Measurements from ENCODE around the gene CFAP57. TPM values are rescaled to one million over a fixed set of nuclear protein-coding genes. Genes with fewer than 3 reads are reported as not detected.

CFAP57 gene
- total and polyA plus RNA-seq, 2 of the 4 experiments (the other 2 are of a cell fraction) = 0.29 to 0.36 TPM

DNA sequence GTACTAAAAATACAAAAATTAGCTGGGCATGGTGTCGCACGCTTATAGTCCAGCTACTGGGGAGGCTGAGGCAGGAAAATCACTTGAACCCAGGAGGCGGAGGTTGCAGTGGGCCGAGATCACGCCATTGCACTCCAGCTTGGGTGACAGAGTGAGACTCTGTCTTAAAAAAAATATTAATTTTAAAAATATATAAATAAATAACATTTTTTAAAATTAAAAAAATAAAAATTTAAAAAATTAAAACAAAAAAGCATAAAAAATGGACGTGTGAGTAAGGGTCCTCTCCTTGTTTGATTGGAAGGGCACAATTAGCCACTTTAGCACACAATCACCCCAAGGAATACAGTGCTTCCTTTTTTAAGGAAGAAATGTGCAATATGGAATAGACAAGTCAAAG, 18.7 kb upstream of the CFAP57 start:
- Histone ChIP-seq H3K79me1 (ENCODE audit: low read depth in 1 of 2, low read length in 2 of 2) (no peaks in the 10 kb centered on the region), H3K18ac (ENCODE audit: low read depth, low read length) (no peak overlapping the region), H3K4me1 (ENCODE audit: control insufficient read depth, insufficient read depth, low read length) (no peaks in the 10 kb centered on the region), H4K91ac (ENCODE audit: insufficient read depth, low read depth, low read length) (no peak overlapping the region), H2BK20ac (ENCODE audit: low read depth, low read length) (no peak overlapping the region), H4K5ac (ENCODE audit: low read depth, low read length) (no peak overlapping the region), H3K14ac (replicated peaks; ENCODE audit: low read depth, low read length) (no peak overlapping the region), H3K56ac (ENCODE audit: extremely low read depth, insufficient read depth, low read length) (no peak overlapping the region), H2AFZ (replicated peaks; ENCODE audit: low read length, poor library complexity) (no peak overlapping the region), H4K20me1 (ENCODE audit: insufficient read depth, low read length) (no peaks in the 10 kb centered on the region), H3K4me2 (ENCODE audit: low read depth, low read length) (no peak overlapping the region), H3K27me3 (ENCODE audit: control insufficient read depth, insufficient read depth, low read length) (peaks cover 17% of the 10 kb centered on the region), H3K4me3 (ENCODE audit: insufficient read depth, low read depth, low read length) (no peak overlapping the region), H3K23ac (ENCODE audit: low read depth, low read length) (no peak overlapping the region), H3K4ac (ENCODE audit: low read depth, low read length) (no peak overlapping the region), H2BK5ac (ENCODE audit: low read depth, low read length, poor library complexity, severe bottlenecking) (no peak overlapping the region), H3K27ac (ENCODE audit: insufficient read depth, low read length) (no peak overlapping the region), H2BK15ac (ENCODE audit: low read depth, low read length) (no peak overlapping the region), H4K8ac (ENCODE audit: low read depth in 2 of 2, low read length in 2 of 2) (no peak overlapping the region), H3K9me1 (ENCODE audit: insufficient read depth, low read length) (no peaks in the 10 kb centered on the region; the same call in 1 of the 2 replicates), H3K9ac (ENCODE audit: low read depth, low read length) (no peak overlapping the region), H3K36me3 (ENCODE audit: control insufficient read depth, insufficient read depth, low read length) (no peaks in the 10 kb centered on the region), H2AK9ac (replicated peaks; ENCODE audit: low read depth, low read length, poor library complexity) (no peak overlapping the region), H2AK5ac (ENCODE audit: low read depth, low read length) (no peak overlapping the region), H2BK120ac (ENCODE audit: low read depth, low read length) (no peak overlapping the region), H3K9me3 (ENCODE audit: control insufficient read depth, insufficient read depth, low read length) (no peaks in the 10 kb centered on the region)
- DNase-seq = no peak
- in situ Hi-C loops (cut with MboI; ENCODE audit: low sequenced_read_pairs) = no loop called here
- BruUV-seq (replicated peaks) = no TSS peak
- TF ChIP-seq, protein P1, sequence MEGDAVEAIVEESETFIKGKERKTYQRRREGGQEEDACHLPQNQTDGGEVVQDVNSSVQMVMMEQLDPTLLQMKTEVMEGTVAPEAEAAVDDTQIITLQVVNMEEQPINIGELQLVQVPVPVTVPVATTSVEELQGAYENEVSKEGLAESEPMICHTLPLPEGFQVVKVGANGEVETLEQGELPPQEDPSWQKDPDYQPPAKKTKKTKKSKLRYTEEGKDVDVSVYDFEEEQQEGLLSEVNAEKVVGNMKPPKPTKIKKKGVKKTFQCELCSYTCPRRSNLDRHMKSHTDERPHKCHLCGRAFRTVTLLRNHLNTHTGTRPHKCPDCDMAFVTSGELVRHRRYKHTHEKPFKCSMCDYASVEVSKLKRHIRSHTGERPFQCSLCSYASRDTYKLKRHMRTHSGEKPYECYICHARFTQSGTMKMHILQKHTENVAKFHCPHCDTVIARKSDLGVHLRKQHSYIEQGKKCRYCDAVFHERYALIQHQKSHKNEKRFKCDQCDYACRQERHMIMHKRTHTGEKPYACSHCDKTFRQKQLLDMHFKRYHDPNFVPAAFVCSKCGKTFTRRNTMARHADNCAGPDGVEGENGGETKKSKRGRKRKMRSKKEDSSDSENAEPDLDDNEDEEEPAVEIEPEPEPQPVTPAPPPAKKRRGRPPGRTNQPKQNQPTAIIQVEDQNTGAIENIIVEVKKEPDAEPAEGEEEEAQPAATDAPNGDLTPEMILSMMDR (conservative IDR thresholded peaks at IDR 0.05; ENCODE audit: low read depth, low read length) = no peak
- intact Hi-C loops (cut with micrococcal nuclease) = no loop called here
- ChIA-PET CTCF (no interaction called here), POLR2A (ENCODE audit: unreplicated experiment) (no interaction called here)
- dilution Hi-C loops (cut with HindIII; ENCODE audit: low sequenced_read_pairs, unreplicated experiment) = no loop called here
- no CpG with 5 or more reads among the region's 6 CpGs for WGBS, 2 experiments (ENCODE audit: extremely low coverage in 2 of 2, insufficient read length in 1 of 2)
- ATAC-seq (ENCODE audit: low read depth) = no peak

All from IMR-90 (cell line).